Measurements from ENCODE around the gene DNAJC18.

DNA sequence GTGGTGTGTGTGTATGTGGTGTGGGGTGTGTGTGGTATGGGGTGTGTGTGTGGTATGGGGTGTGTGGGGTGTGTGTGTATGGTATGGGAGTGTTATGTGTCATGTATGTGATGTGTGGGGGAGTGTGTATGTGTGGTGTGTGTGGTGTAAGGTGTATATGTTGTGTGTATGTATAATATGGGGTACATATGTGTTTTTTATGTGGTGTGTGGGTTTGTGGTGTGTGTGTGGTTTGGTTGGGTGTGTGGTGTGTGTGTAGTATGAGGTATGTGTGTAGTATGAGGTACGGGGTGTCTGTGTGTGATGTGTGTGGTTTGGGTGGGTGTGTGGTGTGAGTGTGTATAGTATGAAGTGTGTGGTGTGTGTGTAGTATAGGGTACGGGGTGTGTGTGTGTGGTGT, 11.9 kb upstream of the DNAJC18 start:
- TF ChIP-seq, protein P1, sequence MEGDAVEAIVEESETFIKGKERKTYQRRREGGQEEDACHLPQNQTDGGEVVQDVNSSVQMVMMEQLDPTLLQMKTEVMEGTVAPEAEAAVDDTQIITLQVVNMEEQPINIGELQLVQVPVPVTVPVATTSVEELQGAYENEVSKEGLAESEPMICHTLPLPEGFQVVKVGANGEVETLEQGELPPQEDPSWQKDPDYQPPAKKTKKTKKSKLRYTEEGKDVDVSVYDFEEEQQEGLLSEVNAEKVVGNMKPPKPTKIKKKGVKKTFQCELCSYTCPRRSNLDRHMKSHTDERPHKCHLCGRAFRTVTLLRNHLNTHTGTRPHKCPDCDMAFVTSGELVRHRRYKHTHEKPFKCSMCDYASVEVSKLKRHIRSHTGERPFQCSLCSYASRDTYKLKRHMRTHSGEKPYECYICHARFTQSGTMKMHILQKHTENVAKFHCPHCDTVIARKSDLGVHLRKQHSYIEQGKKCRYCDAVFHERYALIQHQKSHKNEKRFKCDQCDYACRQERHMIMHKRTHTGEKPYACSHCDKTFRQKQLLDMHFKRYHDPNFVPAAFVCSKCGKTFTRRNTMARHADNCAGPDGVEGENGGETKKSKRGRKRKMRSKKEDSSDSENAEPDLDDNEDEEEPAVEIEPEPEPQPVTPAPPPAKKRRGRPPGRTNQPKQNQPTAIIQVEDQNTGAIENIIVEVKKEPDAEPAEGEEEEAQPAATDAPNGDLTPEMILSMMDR (IDR thresholded peaks at IDR 0.05): no peak
- TF ChIP-seq EP300 (IDR thresholded peaks at IDR 0.05) (no peak), POLR2A (IDR thresholded peaks at IDR 0.05; ENCODE audit: low read depth) (no peak)

All from esophagus muscularis mucosa (tissue), 4 donors.